Activated CD4-positive, alpha-beta T cell treated with anti-CD3 and anti-CD28 coated beads for 36 hours (primary cell): ENCODE measurements around the gene CABP1. TPM values are rescaled to one million over a fixed set of nuclear protein-coding genes. Genes with fewer than 3 reads are reported as not detected.

Source experiments
- ATAC-seq: fragments of 200-7000 bp; cut with Tn5 transposase; one replicate; pipeline ENCODE4 v1.10.0; 2021; ENCODE audit warnings: mild to moderate bottlenecking, moderate library complexity
- CTCF ChIA-PET: fragments of 350-600 bp; sonication (Branson Sonifier 250); formaldehyde crosslinking; loops from one replicate; lab custom pipeline; 2021; ENCODE audit warnings: antibody characterized with exemption; lab: Charles Lee
- POLR2A ChIA-PET: fragments of 350-600 bp; sonication (Branson Sonifier 250); formaldehyde crosslinking; loops from one replicate; lab custom pipeline; 2021; ENCODE audit warnings: antibody characterized with exemption, inconsistent platforms; lab: Charles Lee
- DNase-seq: peaks from one replicate; pipeline ENCODE4 v3.0.0-alpha.2; 2020
- H3K27ac Mint-ChIP-seq: one replicate; pipeline ENCODE4 v1.8.0; 2021; ENCODE audit warnings: mixed read lengths
- H3K27me3 Mint-ChIP-seq: one replicate; pipeline ENCODE4 v1.8.0; 2021; ENCODE audit warnings: mixed read lengths
- H3K36me3 Mint-ChIP-seq: one replicate; pipeline ENCODE4 v1.8.0; 2021; ENCODE audit warnings: low read depth, mixed read lengths
- H3K4me1 Mint-ChIP-seq: one replicate; pipeline ENCODE4 v1.8.0; 2021; ENCODE audit warnings: mixed read lengths
- H3K4me3 Mint-ChIP-seq: one replicate; pipeline ENCODE4 v1.8.0; 2021; ENCODE audit warnings: mild to moderate bottlenecking, moderate library complexity, mixed read lengths
- H3K9me3 Mint-ChIP-seq: one replicate; pipeline ENCODE4 v1.8.0; 2021; ENCODE audit warnings: low read depth, mixed read lengths
- intact Hi-C, 2 experiments: fragments of 100-400 bp; cut with DNase I in 1 of 2; cut with micrococcal nuclease in 1 of 2; formaldehyde crosslinking; loops; one replicate each; pipeline versions ENCODE4 v1.14.2 to v1.15.1; 2022 to 2024; cut with DNase I, micrococcal nuclease
- total RNA-seq, 2 experiments: library from RNA; stranded (reverse); gene quantifications; one replicate each; pipeline ENCODE4 v1.2.3, GENCODE V29; 2021

Gene CABP1
- total RNA-seq, 2 experiments from 2014 or later, result 0.73 to 0.90 TPM

- intact Hi-C loops, result no loop called here
- DNase-seq, result no peak
- Mint-ChIP-seq H3K4me1 (peaks cover 11% of the 10 kb centered on the region), H3K27me3 (peaks cover 30% of the 10 kb centered on the region), H3K27ac (no peak overlapping the region), H3K9me3 (no peaks in the 10 kb centered on the region), H3K4me3 (no peak overlapping the region), H3K36me3 (no peaks in the 10 kb centered on the region)
- ChIA-PET CTCF (interaction anchor here (0.7 to 1.2 kb wide), 3 partner anchors 11 to 71 kb away, joined by 3 to 4 read pairs (median 3); partner anchors contain the start of gene POP5), POLR2A (interaction anchor here (0.6 kb wide), 1 partner anchor 17 kb away, joined by 3 read pairs; no protein-coding TSS in a partner anchor)
- ATAC-seq, result no peak
These were observed 12.4 kb downstream of the CABP1 start for GRCh38 chr12:120652656-120653435.

- DNase-seq (no peak), ATAC-seq (no peak)
- intact Hi-C loops, result no loop called here
- Mint-ChIP-seq H3K4me1 (peaks cover 11% of the 10 kb centered on the region), H3K36me3 (no peaks in the 10 kb centered on the region), H3K27ac (no peak overlapping the region), H3K27me3 (peaks cover 26% of the 10 kb centered on the region), H3K4me3 (no peak overlapping the region), H3K9me3 (no peaks in the 10 kb centered on the region)
- CTCF ChIA-PET, result interaction anchor here (1.0 kb wide), 1 partner anchor 10 kb away, joined by 3 read pairs; no protein-coding TSS in a partner anchor
- POLR2A ChIA-PET, result no interaction called here
These were observed 13.2 kb downstream of the CABP1 start for GRCh38 chr12:120653611-120654010.

GRCh38 chr12:120654656-120655055 is 14.2 kb downstream of the CABP1 start:
- intact Hi-C loops, result no loop called here
- ChIA-PET POLR2A (no interaction called here), CTCF (interaction anchor here (0.6 kb wide), 1 partner anchor 404 kb away, joined by 3 read pairs; no protein-coding TSS in a partner anchor)
- Mint-ChIP-seq H3K27ac (no peak overlapping the region), H3K27me3 (peaks cover 17% of the 10 kb centered on the region), H3K36me3 (no peaks in the 10 kb centered on the region), H3K4me3 (no peak overlapping the region), H3K4me1 (peaks cover under 1% of the 10 kb centered on the region), H3K9me3 (no peaks in the 10 kb centered on the region)
- no peak for ATAC-seq
- DNase-seq, result no peak

GRCh38 chr12:120656008-120656407 is 15.6 kb downstream of the CABP1 start:
- Mint-ChIP-seq H3K4me3 (no peak overlapping the region), H3K36me3 (no peaks in the 10 kb centered on the region), H3K4me1 (no peaks in the 10 kb centered on the region), H3K27me3 (peaks cover 9% of the 10 kb centered on the region), H3K9me3 (no peaks in the 10 kb centered on the region), H3K27ac (no peak overlapping the region)
- ChIA-PET CTCF (interaction anchor here (5.4 kb wide), 1 partner anchor 8 kb away, joined by 35 read pairs; no protein-coding TSS in a partner anchor), POLR2A (no interaction called here)
- intact Hi-C loops, result no loop called here
- ATAC-seq (no peak), DNase-seq (no peak)

- Mint-ChIP-seq H3K27me3 (no peaks in the 10 kb centered on the region), H3K4me1 (no peaks in the 10 kb centered on the region), H3K9me3 (no peaks in the 10 kb centered on the region), H3K4me3 (no peak overlapping the region), H3K27ac (no peak overlapping the region), H3K36me3 (no peaks in the 10 kb centered on the region)
- intact Hi-C loops, result no loop called here
- CTCF ChIA-PET, result interaction anchor here (0.6 to 5.4 kb wide), 4 partner anchors 10 to 327 kb away, joined by 3 to 35 read pairs (median 4); no protein-coding TSS in a partner anchor
- no peak for ATAC-seq
- POLR2A ChIA-PET, result no interaction called here
- DNase-seq, result no peak
These were observed 18.1 kb downstream of the CABP1 start for GRCh38 chr12:120658286-120659150.

GRCh38 chr12:120659151-120659525 is 18.7 kb downstream of the CABP1 start:
- CTCF ChIA-PET, result interaction anchor here (0.6 to 5.4 kb wide), 2 partner anchors 11 to 74 kb away, joined by 3 to 35 read pairs; no protein-coding TSS in a partner anchor
- Mint-ChIP-seq H3K4me1 (no peaks in the 10 kb centered on the region), H3K9me3 (no peaks in the 10 kb centered on the region), H3K36me3 (no peaks in the 10 kb centered on the region), H3K27me3 (no peaks in the 10 kb centered on the region), H3K4me3 (no peak overlapping the region), H3K27ac (no peak overlapping the region)
- intact Hi-C loops, result no loop called here
- POLR2A ChIA-PET, result no interaction called here
- ATAC-seq (no peak), DNase-seq (no peak)

GRCh38 chr12:120661432-120661831 is 21.0 kb downstream of the CABP1 start:
- Mint-ChIP-seq H3K4me1 (no peaks in the 10 kb centered on the region), H3K27me3 (no peaks in the 10 kb centered on the region), H3K4me3 (no peak overlapping the region), H3K9me3 (no peaks in the 10 kb centered on the region), H3K27ac (no peak overlapping the region), H3K36me3 (no peaks in the 10 kb centered on the region)
- POLR2A ChIA-PET, result no interaction called here
- ATAC-seq, result no peak
- intact Hi-C loops, result no loop called here
- CTCF ChIA-PET, result interaction anchor here (1.1 to 5.4 kb wide), 3 partner anchors 12 to 50 kb away, joined by 3 to 35 read pairs (median 3); no protein-coding TSS in a partner anchor
- no peak for DNase-seq

- Mint-ChIP-seq H3K9me3 (no peaks in the 10 kb centered on the region), H3K27ac (no peak overlapping the region), H3K27me3 (no peaks in the 10 kb centered on the region), H3K36me3 (no peaks in the 10 kb centered on the region), H3K4me1 (no peaks in the 10 kb centered on the region), H3K4me3 (no peak overlapping the region)
- intact Hi-C loops, result no loop called here
- ATAC-seq, result no peak
- no peak for DNase-seq
- ChIA-PET POLR2A (no interaction called here), CTCF (interaction anchor here (1.2 to 1.4 kb wide), 2 partner anchors 14 to 22 kb away, joined by 3 read pairs; partner anchors contain the start of gene CABP1)
These were observed 22.5 kb downstream of the CABP1 start for GRCh38 chr12:120662879-120663278.

GRCh38 chr12:120663741-120664140 is 23.3 kb downstream of the CABP1 start:
- ChIA-PET POLR2A (no interaction called here), CTCF (interaction anchor here (0.7 kb wide), 1 partner anchor 15 kb away, joined by 3 read pairs; no protein-coding TSS in a partner anchor)
- no peaks in the 10 kb centered on the region for H3K27me3 Mint-ChIP-seq
- no peak overlapping the region for H3K4me3 Mint-ChIP-seq
- intact Hi-C loops, result no loop called here
- ATAC-seq, result no peak
- H3K4me1 Mint-ChIP-seq, result no peaks in the 10 kb centered on the region
- DNase-seq, result no peak
- H3K9me3 Mint-ChIP-seq, result no peaks in the 10 kb centered on the region
- no peaks in the 10 kb centered on the region for H3K36me3 Mint-ChIP-seq
- H3K27ac Mint-ChIP-seq, result no peak overlapping the region

- no peak for ATAC-seq
- Mint-ChIP-seq H3K27me3 (no peaks in the 10 kb centered on the region), H3K36me3 (no peaks in the 10 kb centered on the region), H3K9me3 (no peaks in the 10 kb centered on the region), H3K4me3 (no peak overlapping the region), H3K27ac (peak overlapping the region; percentile 51), H3K4me1 (no peaks in the 10 kb centered on the region)
- ChIA-PET CTCF (interaction anchor here (0.5 to 1.0 kb wide), 3 partner anchors 17 to 320 kb away, joined by 3 to 5 read pairs (median 3); no protein-coding TSS in a partner anchor), POLR2A (interaction anchor here (0.6 kb wide), 1 partner anchor 514 kb away, joined by 7 read pairs; no protein-coding TSS in a partner anchor)
- DNase-seq, result no peak
- intact Hi-C loops, result no loop called here
These were observed 26.4 kb downstream of the CABP1 start for GRCh38 chr12:120666571-120667390.
